UCSD-AML1 (cell line): ENCODE results near the gene SNX1.
"Not testable (repeated sequence)": the region's sequence is repeated elsewhere in the genome, so short reads cannot be mapped to it uniquely, and the experiment has no call there.

ENCODE experiments used
- DNase-seq: peaks from one replicate; lab custom pipeline; 2025; ENCODE audit not compliant: unreplicated experiment; lab: John Stamatoyannopoulos, UW

The SNX1 gene

DNA sequence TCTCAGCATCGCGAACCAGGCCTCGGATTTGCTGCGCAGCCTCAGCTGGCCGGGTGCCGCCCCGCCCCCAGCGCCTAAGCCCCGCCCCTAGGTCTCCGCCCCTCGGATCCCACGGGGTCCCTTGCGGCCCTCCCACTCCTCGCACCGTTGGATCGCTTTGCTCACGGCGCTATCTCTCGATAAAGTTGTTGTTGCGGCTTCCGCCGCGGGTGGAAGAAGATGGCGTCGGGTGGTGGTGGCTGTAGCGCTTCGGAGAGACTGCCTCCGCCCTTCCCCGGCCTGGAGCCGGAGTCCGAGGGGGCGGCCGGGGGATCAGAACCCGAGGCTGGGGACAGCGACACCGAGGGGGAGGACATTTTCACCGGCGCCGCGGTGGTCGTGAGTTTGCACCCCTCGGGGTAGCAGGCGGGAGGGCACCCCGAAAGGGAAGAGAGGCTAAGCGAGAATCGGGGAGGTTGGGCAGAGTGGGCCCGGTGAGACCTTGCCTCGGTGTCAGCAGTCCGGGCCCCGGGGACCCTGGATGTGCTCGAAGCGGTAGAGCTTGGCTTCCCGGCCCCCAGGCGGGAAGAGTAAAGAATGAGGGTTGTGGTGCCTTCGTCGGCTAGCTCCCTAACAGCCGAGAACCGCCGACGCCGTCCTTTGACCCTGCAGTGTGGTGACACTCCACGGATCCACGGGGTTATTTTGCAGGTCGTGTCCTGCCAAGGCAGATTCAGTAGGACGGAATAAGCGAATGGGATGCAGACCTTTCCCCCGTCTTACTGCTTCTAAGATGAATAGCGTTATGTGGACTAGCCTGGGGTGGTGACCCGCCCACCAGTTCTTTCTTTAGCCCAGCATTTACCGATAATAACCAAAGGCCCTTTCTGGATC lies at the start of gene SNX1:
Gene SNX1, plus strand, starts transcription at position 188 of the 873 bp plus-strand sequence. Its CDS starts 32 bp downstream, at position 220.
- DNase-seq, result peak; percentile 96

- peak; percentile 78 for DNase-seq
These were observed 49.2 kb upstream of the SNX1 start, which contains the start of gene DAPK2 for GRCh38 chr15:64046421-64047153. DAPK2 (minus strand) TSS chr15:64046485; CDS start chr15:64040261, 6,224 bp downstream.

- DNase-seq, result no peak
These were observed 46.9 kb upstream of the SNX1 start for GRCh38 chr15:64048781-64049460.

GRCh38 chr15:64050281-64051092 lies 45.3 kb upstream of the SNX1 start:
- peak; percentile 32 for DNase-seq

GRCh38 chr15:64051093-64051402 lies 44.7 kb upstream of the SNX1 start:
- DNase-seq, result no peak

GRCh38 chr15:64051407-64052259 lies 44.1 kb upstream of the SNX1 start:
- DNase-seq, result no peak

GRCh38 chr15:64052925-64053491 lies 42.8 kb upstream of the SNX1 start:
- DNase-seq, result no peak

DNA sequence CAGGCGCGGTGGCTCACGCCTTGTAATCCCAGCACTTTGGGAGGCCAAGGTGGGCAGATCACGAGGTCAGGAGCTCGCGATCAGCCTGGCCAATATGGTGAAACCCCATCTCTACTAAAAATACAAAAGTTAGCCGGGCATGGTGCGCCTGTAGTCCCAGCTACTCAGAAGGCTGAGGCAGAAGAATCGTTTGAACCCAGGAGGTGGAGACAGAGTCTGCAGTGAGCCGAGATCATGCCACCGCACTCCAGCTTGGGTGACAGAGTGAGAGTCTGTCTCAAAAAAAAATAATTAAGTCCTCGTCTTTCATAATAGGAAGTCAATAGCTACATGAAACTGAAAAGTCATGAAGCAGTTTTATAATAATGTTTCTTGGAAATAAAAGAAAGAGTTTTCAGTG lies 42.1 kb upstream of the SNX1 start:
- DNase-seq, result not testable (repeated sequence)

DNA sequence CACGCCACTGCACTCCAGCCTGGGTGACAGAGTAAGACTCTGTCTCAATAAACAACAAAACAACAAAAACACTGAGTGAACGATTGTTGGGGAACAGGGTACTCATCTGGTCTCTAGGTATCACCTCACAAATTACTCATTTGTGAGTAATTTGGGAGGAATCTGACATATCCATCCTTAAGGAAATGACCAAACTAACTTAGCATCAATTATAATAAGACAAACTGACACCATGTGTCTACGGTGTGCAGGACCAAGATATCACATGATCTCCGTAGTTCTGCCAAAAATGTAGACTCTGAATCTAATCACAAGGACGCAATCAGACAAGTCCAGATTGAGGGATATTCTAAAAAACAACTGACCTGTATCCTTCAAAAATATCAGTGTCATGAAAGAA lies 37.5 kb upstream of the SNX1 start:
- DNase-seq, result no peak

- not testable (repeated sequence) for DNase-seq
These were observed 36.7 kb upstream of the SNX1 start for GRCh38 chr15:64059104-64059503.

- no peak for DNase-seq
These were observed 35.1 kb upstream of the SNX1 start for GRCh38 chr15:64060716-64061115.

GRCh38 chr15:64066451-64066850 lies 29.3 kb upstream of the SNX1 start:
- DNase-seq, result no peak

GRCh38 chr15:64067564-64068030 lies 28.2 kb upstream of the SNX1 start:
- DNase-seq, result peak; percentile 60

DNA sequence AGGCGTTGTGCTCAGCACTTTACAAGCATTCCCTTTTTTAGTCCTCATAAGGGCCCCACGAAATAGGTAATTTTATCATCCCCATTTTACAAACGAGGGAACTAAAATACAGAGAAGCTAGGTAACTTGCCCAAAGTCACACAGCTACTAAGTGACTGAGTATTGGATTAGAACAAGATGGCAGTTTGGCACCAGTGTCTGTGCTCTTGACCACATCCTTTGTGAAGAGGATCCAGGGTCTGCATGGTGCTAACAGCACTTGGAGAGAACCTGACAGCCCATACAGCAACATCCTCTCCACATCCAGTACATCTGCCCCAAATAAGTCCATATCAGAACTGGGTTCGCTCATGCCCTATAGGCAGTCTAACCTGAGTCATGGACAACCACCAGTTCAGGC lies 27.6 kb upstream of the SNX1 start:
- DNase-seq, result no peak

DNA sequence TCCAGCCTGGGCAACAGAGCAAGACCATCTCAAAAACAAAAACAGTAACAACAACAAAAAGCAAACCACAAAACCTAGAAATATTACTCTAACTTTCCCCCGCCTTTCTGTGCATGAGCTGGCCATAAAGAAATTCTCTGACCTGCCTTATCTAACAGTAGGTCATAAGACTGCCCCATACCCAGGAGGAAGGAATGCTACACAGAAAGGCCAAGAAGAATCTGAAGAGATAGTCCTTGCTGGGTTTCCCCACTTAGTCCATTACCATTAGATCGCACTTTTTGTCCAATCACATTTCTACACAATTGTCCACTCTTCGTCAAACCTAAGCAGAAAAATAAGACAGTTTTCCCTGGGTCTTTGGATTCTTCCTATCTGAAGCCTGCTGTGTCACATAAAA lies 25.7 kb upstream of the SNX1 start:
- DNase-seq, result no peak

DNA sequence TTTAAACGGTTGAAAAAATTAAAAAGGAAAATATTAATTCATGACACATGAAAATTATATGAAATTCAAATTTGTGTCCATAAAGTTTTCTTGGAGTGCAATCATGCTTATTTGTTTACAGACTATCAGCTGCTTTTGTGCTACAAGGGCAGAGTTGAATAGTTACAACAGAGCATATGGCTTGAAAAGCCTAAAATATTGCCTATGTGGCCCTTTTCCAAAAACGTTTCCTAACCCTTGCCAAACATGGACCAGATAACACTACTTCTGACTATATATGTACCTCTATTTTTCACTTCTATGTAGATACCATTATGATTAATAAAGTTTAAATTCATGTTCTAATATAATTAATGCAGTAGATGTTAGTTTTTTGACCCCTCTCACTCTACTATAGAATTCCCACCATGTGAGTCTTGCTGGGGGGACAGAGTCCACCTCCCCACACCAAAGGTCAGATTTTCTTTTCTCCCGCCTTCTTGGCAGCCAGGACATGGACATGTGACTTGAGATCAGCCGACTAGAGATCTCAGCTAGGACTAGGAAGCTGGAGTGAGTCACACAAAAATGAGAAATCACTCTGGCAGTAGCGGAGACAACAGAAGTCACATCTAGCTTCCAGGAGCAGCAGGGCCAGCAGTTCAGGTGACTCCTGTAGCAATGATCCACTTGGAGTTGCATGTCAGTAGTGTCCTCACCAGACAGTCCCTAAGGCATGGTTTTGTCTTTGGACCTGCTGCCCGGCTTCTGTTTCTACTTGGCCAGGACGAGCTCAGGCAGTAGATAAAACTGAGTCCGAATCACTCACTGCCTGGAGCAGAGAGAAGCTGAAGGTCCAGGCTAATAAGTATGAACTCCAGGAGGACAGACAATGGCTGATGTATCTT lies 24.6 kb upstream of the SNX1 start:
- DNase-seq, result no peak

DNA sequence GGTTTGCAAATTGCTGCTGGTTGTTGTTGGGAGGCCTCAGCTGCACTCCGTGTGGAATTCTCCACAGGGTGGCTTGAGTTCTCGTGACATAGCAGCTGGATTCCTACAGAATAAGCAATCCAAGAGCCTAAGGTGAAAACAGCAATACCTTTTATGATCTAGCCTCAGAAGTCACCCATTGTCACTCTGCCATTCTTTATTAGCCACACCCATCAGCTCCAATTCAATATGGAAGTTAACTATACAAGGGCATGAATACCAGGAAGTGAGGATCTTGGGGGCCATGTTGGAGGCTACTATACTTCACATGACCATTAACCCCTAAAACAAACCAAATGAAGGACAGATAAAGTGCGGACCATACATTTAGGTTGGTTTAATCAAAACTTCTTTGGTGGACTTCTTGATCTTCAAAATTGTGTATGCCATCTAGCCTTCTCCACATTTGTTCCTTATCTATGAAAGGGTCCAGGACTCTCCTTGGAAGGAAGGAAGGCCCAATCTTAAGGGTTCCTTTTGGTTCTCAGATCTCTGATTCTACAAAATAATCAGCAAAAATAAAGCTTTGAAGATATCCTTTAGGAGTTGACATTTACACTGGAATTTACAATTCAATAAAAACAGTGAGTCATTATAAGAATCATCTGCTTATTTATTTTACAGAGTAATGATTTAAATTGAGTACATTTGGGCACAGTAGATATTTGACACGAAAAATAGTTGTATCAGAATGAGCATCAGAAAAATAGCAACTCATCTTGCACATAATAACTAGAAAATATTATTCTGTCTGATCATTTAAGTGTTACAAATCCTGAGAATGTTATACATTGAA lies 23.6 kb upstream of the SNX1 start:
- DNase-seq, result no peak

DNA sequence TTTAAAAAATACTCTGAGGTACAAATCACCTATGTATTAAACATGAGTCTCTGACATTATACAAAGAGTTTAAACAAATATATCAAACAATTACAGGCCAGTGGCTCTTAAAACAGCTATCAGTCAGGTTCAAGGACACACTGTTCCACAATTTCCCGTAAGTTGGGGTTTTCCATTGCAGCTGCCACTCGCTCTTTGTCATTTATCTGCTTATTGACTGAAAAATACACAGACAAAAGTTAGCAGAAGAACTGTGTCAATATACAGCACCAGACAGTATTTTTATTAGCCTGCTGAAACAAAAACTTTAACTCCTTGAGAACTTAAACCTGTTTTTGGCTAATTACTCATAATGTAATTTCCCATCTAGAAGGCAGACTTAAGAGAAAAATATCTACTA lies 23.0 kb upstream of the SNX1 start:
- no peak for DNase-seq
